Fibroblast of lung (primary cell): Measurements from ENCODE around the gene BCDIN3D.

Experiments
- CTCF ChIP-seq, 2 donors: IDR thresholded peaks in 1 of 2; conservative IDR thresholded peaks in 1 of 2; 1 replicate in 1 of 2; 2 replicates in 1 of 2; pipeline ENCODE4 v1.5.1; 2011 to 2012; ENCODE audit warnings: low read length in 2 of 2, control low read depth in 1 of 2, inconsistent platforms in 1 of 2, low read depth in 1 of 2, mild to moderate bottlenecking in 1 of 2
- EZH2 ChIP-seq: IDR thresholded peaks from 2 replicates; pipeline ENCODE4 v1.5.1; 2012; ENCODE audit warnings: low read length, control low read depth, mild to moderate bottlenecking; ENCODE audit errors: missing control alignments

GRCh38 chr12:49865782-49866135 is 22.9 kb upstream of the BCDIN3D start:
- TF ChIP-seq CTCF (conservative IDR thresholded peaks at IDR 0.05 in 1 of 2, IDR thresholded peaks at IDR 0.05 in 1 of 2; ENCODE audit: low read depth in 1 of 2, low read length in 2 of 2) (no peak), EZH2 (no peak)
